Measurements from ENCODE around the gene SLPI.
A peak's percentile ranks its signal among the peaks of the same experiment; 100 is the strongest.

SLPI gene

DNA sequence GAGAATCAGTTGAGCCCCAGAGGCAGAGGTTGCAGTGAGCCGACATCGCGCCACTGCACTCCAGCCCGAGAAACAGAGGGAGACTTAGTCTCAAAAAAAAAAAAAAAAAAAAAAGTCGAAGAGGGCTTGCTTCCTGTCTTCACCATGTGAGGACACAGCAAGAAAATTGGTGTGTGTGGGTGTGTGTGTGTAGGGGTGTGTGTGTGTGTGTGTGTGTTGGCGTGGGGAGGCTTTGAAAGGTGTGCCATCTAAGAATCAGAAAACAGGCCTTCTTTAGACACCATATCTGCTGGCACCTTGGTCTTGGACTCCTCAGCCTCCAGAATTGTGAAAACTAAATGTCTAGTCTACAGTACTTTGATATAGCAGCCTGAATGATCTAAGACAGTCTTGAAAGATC, 45.4 kb upstream of the SLPI start:
- H3K4me3 ChIP-seq (ENCODE audit: severe bottlenecking): no peak overlapping the region
- TF ChIP-seq, protein P1, sequence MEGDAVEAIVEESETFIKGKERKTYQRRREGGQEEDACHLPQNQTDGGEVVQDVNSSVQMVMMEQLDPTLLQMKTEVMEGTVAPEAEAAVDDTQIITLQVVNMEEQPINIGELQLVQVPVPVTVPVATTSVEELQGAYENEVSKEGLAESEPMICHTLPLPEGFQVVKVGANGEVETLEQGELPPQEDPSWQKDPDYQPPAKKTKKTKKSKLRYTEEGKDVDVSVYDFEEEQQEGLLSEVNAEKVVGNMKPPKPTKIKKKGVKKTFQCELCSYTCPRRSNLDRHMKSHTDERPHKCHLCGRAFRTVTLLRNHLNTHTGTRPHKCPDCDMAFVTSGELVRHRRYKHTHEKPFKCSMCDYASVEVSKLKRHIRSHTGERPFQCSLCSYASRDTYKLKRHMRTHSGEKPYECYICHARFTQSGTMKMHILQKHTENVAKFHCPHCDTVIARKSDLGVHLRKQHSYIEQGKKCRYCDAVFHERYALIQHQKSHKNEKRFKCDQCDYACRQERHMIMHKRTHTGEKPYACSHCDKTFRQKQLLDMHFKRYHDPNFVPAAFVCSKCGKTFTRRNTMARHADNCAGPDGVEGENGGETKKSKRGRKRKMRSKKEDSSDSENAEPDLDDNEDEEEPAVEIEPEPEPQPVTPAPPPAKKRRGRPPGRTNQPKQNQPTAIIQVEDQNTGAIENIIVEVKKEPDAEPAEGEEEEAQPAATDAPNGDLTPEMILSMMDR (IDR thresholded peaks at IDR 0.05; ENCODE audit: poor library complexity, severe bottlenecking): no peak
- no peak for ATAC-seq (ENCODE audit: low read depth)
- H3K9me3 ChIP-seq (ENCODE audit: severe bottlenecking): no peaks in the 10 kb centered on the region
- no peak overlapping the region for H3K27ac ChIP-seq (ENCODE audit: poor library complexity, severe bottlenecking)
- DNase-seq (ENCODE audit: low spot score): no peak
- H3K27me3 ChIP-seq (ENCODE audit: insufficient read depth, poor library complexity, severe bottlenecking): no peaks in the 10 kb centered on the region
- no peaks in the 10 kb centered on the region for H3K4me1 ChIP-seq (ENCODE audit: insufficient read depth, poor library complexity, severe bottlenecking)
- no peaks in the 10 kb centered on the region for H3K36me3 ChIP-seq (ENCODE audit: low read depth)

DNA sequence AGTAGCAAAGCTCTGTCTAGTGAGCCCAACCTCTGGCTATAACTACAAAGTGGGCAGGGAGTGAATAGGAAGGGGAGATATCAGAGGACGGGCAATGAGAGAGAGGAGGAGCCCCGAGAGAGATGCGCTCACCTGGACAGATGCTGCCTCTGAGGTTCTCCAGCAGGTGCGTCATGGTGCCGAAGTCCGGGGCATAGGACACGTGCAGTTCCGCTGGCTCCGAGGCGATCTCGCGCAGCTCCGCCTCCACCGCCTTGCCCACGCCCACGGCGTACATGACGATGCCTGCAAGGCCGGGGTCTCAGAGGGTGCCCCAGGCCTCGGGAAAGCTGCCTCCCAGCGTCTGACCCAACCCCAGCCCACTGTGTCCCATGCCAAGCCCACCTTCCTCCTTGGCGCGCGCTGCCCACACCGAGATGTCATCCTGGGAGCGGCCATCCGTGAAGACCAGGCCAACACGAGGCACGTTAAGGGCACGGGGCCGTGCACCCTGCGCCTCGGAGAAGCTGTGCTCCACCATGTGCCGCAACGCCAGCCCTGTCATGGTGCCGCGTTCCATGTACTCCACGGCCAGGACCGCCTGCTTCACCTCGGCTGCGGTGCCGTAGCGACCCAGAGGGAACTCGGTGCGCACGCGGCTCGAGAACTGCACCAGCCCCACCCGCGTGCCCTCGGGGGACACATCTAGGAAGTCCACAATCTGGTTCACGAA, 43.6 kb upstream of the SLPI start:
- ATAC-seq (ENCODE audit: low read depth) (no peak), DNase-seq (ENCODE audit: low spot score) (peak; percentile 84)
- Histone ChIP-seq H3K27ac (ENCODE audit: poor library complexity, severe bottlenecking) (no peak overlapping the region), H3K27me3 (ENCODE audit: insufficient read depth, poor library complexity, severe bottlenecking) (no peaks in the 10 kb centered on the region), H3K4me1 (ENCODE audit: insufficient read depth, poor library complexity, severe bottlenecking) (no peaks in the 10 kb centered on the region), H3K9me3 (ENCODE audit: severe bottlenecking) (no peaks in the 10 kb centered on the region), H3K36me3 (ENCODE audit: low read depth) (no peaks in the 10 kb centered on the region), H3K4me3 (ENCODE audit: severe bottlenecking) (no peak overlapping the region)
- TF ChIP-seq, protein P1 (IDR thresholded peaks at IDR 0.05; ENCODE audit: poor library complexity, severe bottlenecking): no peak

DNA sequence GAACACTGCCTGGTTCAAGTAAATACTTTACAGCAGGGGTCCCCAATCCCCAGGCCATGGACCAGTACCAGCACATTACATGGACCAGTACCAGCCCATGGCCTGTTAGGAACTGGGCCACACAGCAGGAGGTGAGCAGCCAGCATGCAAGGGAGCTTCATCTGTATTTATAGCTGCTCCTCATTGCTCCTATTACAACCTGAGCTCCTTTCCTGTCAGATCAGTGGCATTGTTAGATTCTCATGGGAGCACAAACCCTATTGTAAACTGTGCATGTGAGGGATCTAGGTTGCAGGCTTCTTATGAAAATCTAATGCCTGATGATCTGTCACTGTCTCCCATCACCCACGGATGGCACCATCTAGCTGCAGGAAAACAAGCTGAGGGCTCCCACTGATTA, 40.3 kb upstream of the SLPI start:
- Histone ChIP-seq H3K4me3 (ENCODE audit: severe bottlenecking) (no peak overlapping the region), H3K4me1 (ENCODE audit: insufficient read depth, poor library complexity, severe bottlenecking) (no peaks in the 10 kb centered on the region), H3K36me3 (ENCODE audit: low read depth) (no peaks in the 10 kb centered on the region), H3K9me3 (ENCODE audit: severe bottlenecking) (no peaks in the 10 kb centered on the region), H3K27me3 (ENCODE audit: insufficient read depth, poor library complexity, severe bottlenecking) (no peaks in the 10 kb centered on the region), H3K27ac (ENCODE audit: poor library complexity, severe bottlenecking) (no peak overlapping the region)
- TF ChIP-seq, protein P1 (IDR thresholded peaks at IDR 0.05; ENCODE audit: poor library complexity, severe bottlenecking): no peak
- DNase-seq (ENCODE audit: low spot score): peak; percentile 43
- ATAC-seq (ENCODE audit: low read depth): no peak

DNA sequence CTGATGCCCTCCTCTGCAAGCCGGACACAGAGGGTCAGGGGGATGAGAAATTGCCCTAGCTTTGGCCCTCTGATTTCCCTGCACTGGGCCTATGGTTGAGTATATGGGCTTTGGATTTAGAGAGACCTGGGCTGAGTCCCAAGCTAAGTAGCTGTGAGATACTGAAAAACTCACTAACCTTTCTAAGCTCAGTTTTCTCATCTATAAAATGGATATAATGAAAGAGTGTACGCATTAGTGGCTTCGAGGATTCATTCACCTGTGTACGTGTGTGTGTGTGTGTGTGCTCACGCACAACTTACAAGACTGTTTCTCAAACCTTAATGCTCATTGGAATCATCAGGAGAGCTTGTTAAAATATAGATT, 39.6 kb upstream of the SLPI start:
- DNase-seq (ENCODE audit: low spot score): no peak
- Histone ChIP-seq H3K27ac (ENCODE audit: poor library complexity, severe bottlenecking) (no peak overlapping the region), H3K27me3 (ENCODE audit: insufficient read depth, poor library complexity, severe bottlenecking) (no peaks in the 10 kb centered on the region), H3K36me3 (ENCODE audit: low read depth) (no peaks in the 10 kb centered on the region), H3K4me3 (ENCODE audit: severe bottlenecking) (peak overlapping the region; percentile 45), H3K4me1 (ENCODE audit: insufficient read depth, poor library complexity, severe bottlenecking) (no peaks in the 10 kb centered on the region), H3K9me3 (ENCODE audit: severe bottlenecking) (no peaks in the 10 kb centered on the region)
- no peak for ATAC-seq (ENCODE audit: low read depth)
- TF ChIP-seq, protein P1 (IDR thresholded peaks at IDR 0.05; ENCODE audit: poor library complexity, severe bottlenecking): peak; percentile 99
